ENCODE measurements around the gene ZBTB3.
"Not testable (repeated sequence)": the region's sequence is repeated elsewhere in the genome, so short reads cannot be mapped to it uniquely, and the experiment has no call there.

The ZBTB3 gene

GRCh38 chr11:62705413-62705812 is 48.5 kb downstream of the ZBTB3 start:
- Histone ChIP-seq H3K79me2 (ENCODE audit: control insufficient read depth, insufficient read depth, low read length, unreplicated experiment) (no peaks in the 10 kb centered on the region), H3K27ac (ENCODE audit: low read depth, low read length) (peak overlapping the region; percentile 66), H2AFZ (ENCODE audit: low read length, unreplicated experiment) (peak overlapping the region; percentile 30), H3K36me3 (ENCODE audit: insufficient read depth, low read length) (peaks cover 15% of the 10 kb centered on the region), H3K4me1 (ENCODE audit: control insufficient read depth, insufficient read depth, low read length, unreplicated experiment) (peaks cover 26% of the 10 kb centered on the region), H3K27me3 (ENCODE audit: insufficient read depth, low read length) (no peaks in the 10 kb centered on the region), H3K4me3 (ENCODE audit: low read depth, low read length) (peak overlapping the region; percentile 75)

- not testable (repeated sequence) for H3K4me3 ChIP-seq (ENCODE audit: low read depth, low read length); H3K27ac ChIP-seq (ENCODE audit: low read depth, low read length); H3K79me2 ChIP-seq (ENCODE audit: control insufficient read depth, insufficient read depth, low read length, unreplicated experiment); H3K27me3 ChIP-seq (ENCODE audit: insufficient read depth, low read length); H2AFZ ChIP-seq (ENCODE audit: low read length, unreplicated experiment)
- peaks cover 17% of the 10 kb centered on the region for H3K4me1 ChIP-seq (ENCODE audit: control insufficient read depth, insufficient read depth, low read length, unreplicated experiment)
- peaks cover 12% of the 10 kb centered on the region for H3K36me3 ChIP-seq (ENCODE audit: insufficient read depth, low read length)
Measured at GRCh38 chr11:62703921-62704320, 50.0 kb downstream of the ZBTB3 start.

GRCh38 chr11:62702246-62702645 is 51.7 kb downstream of the ZBTB3 start:
- H3K27ac ChIP-seq (ENCODE audit: low read depth, low read length), result no peak overlapping the region
- no peak overlapping the region for H2AFZ ChIP-seq (ENCODE audit: low read length, unreplicated experiment)
- no peaks in the 10 kb centered on the region for H3K79me2 ChIP-seq (ENCODE audit: control insufficient read depth, insufficient read depth, low read length, unreplicated experiment)
- no peaks in the 10 kb centered on the region for H3K27me3 ChIP-seq (ENCODE audit: insufficient read depth, low read length)
- H3K4me1 ChIP-seq (ENCODE audit: control insufficient read depth, insufficient read depth, low read length, unreplicated experiment), result peaks cover 12% of the 10 kb centered on the region
- H3K4me3 ChIP-seq (ENCODE audit: low read depth, low read length), result no peak overlapping the region
- peaks cover 12% of the 10 kb centered on the region for H3K36me3 ChIP-seq (ENCODE audit: insufficient read depth, low read length)

Measured in ACC112 (cell line).